Gastrocnemius medialis (tissue), 4 donors: Measurements from ENCODE around the gene ITPR3.

Experiments
- POLR2A ChIP-seq, 2 donors: fragments of 450-650 bp; IDR thresholded peaks; one replicate each; pipeline ENCODE4 v1.6.1; 2017; ENCODE audit warnings: antibody characterized with exemption in 2 of 2, mild to moderate bottlenecking in 2 of 2, moderate library complexity in 2 of 2
- TF ChIP-seq, protein P1 (sequence below), 5 experiments: fragments of 450-650 bp in 3 of 5; fragments of 200-600 bp in 2 of 5; sonication (generic) in 2 of 5; IDR thresholded peaks in 4 of 5; conservative IDR thresholded peaks in 1 of 5; 1 replicate in 4 of 5; 2 replicates in 1 of 5; pipeline ENCODE4 v1.5.1; 2016 to 2019; ENCODE audit warnings: antibody characterized with exemption in 5 of 5, mild to moderate bottlenecking in 3 of 5, moderate library complexity in 3 of 5

DNA sequence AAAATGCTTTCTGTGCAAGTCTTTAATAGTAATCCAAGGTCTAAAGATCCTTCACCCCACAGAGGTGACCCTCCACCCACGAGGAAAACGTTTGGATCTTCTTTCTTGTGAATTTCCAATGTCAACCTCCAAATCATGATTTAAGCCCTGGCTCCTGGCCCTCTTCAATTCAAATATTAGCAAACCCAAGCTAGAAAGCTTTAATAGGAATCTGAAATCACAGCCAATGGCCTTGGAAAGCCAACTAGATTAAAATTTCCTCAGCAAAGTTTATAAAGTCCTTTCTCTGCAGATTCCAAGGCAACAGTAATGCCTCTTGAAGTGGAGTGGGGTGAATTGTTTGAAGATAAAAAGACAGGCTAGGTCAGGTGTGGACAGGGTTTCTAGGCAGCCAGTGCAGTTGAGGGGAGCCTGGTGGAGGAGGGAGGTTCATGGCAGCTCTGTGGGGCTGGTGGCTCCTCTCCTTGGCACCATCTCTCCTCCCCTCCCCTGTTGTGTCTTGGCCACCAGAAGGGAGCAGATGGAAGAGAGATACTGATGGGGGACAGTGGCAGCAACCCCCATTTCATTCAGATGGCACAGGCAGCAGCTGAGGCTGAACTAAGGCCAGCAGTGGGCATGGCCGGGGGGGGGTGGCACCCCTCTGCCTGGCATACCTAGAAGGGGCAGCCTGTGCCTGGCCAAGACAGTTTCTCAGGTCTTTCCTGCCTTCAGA, 102.4 kb downstream of the ITPR3 start:
- TF ChIP-seq, protein P1, sequence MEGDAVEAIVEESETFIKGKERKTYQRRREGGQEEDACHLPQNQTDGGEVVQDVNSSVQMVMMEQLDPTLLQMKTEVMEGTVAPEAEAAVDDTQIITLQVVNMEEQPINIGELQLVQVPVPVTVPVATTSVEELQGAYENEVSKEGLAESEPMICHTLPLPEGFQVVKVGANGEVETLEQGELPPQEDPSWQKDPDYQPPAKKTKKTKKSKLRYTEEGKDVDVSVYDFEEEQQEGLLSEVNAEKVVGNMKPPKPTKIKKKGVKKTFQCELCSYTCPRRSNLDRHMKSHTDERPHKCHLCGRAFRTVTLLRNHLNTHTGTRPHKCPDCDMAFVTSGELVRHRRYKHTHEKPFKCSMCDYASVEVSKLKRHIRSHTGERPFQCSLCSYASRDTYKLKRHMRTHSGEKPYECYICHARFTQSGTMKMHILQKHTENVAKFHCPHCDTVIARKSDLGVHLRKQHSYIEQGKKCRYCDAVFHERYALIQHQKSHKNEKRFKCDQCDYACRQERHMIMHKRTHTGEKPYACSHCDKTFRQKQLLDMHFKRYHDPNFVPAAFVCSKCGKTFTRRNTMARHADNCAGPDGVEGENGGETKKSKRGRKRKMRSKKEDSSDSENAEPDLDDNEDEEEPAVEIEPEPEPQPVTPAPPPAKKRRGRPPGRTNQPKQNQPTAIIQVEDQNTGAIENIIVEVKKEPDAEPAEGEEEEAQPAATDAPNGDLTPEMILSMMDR (IDR thresholded peaks at IDR 0.05 in 4 of 5, conservative IDR thresholded peaks at IDR 0.05 in 1 of 5) = no peak
- TF ChIP-seq POLR2A (IDR thresholded peaks at IDR 0.05) = no peak
